GM21737 (cell line): ENCODE data around the gene URGCP.
A peak's percentile ranks its signal among the peaks of the same experiment; 100 is the strongest.
"Not testable (repeated sequence)": the region's sequence is repeated elsewhere in the genome, so short reads cannot be mapped to it uniquely, and the experiment has no call there.

ENCODE experiments used
- ATAC-seq: cut with Tn5 transposase; IDR thresholded peaks from one replicate; pipeline ENCODE4 v1.9.1; 2021; ENCODE audit warnings: mild to moderate bottlenecking, moderate library complexity; ENCODE audit not compliant: unreplicated experiment

The URGCP gene

GRCh38 chr7:43915907-43916306 lies 9.5 kb upstream of the URGCP start:
- ATAC-seq: no peak

GRCh38 chr7:43914795-43915194 lies 8.4 kb upstream of the URGCP start:
- no peak for ATAC-seq

GRCh38 chr7:43905956-43906330 lies 453 bp downstream of the URGCP start:
- ATAC-seq: peak; percentile 33

GRCh38 chr7:43905209-43905946 lies 1.0 kb downstream of the URGCP start:
- ATAC-seq: no peak

GRCh38 chr7:43904533-43905208 lies 1.7 kb downstream of the URGCP start:
- ATAC-seq: no peak

GRCh38 chr7:43902542-43903054 lies 3.8 kb downstream of the URGCP start:
- no peak for ATAC-seq

GRCh38 chr7:43898571-43898970 lies 7.8 kb downstream of the URGCP start:
- not testable (repeated sequence) for ATAC-seq

GRCh38 chr7:43895847-43896415 lies 10.5 kb downstream of the URGCP start:
- no peak for ATAC-seq

GRCh38 chr7:43891069-43891955 lies 15.1 kb downstream of the URGCP start:
- no peak for ATAC-seq

GRCh38 chr7:43890468-43890867 lies 15.9 kb downstream of the URGCP start:
- no peak for ATAC-seq

GRCh38 chr7:43888993-43889945 lies 17.1 kb downstream of the URGCP start:
- no peak for ATAC-seq

GRCh38 chr7:43884617-43885016 lies 21.8 kb downstream of the URGCP start:
- no peak for ATAC-seq

- ATAC-seq: no peak
Measured at GRCh38 chr7:43884209-43884608, 22.2 kb downstream of the URGCP start.

GRCh38 chr7:43880596-43880995 lies 25.8 kb downstream of the URGCP start:
- ATAC-seq: no peak

- ATAC-seq: no peak
Measured at GRCh38 chr7:43879477-43879876, 26.9 kb downstream of the URGCP start.

- no peak for ATAC-seq
Measured at GRCh38 chr7:43878867-43879266, 27.5 kb downstream of the URGCP start.

GRCh38 chr7:43877968-43878864 lies 28.2 kb downstream of the URGCP start:
- ATAC-seq: no peak

- ATAC-seq: no peak
Measured at GRCh38 chr7:43876976-43877745, 29.2 kb downstream of the URGCP start.
